Measurements from ENCODE around the gene FAM222A. TPM values are rescaled to one million over a fixed set of nuclear protein-coding genes. Genes with fewer than 3 reads are reported as not detected.

Gene FAM222A
- total RNA-seq, 1 donor from 2014 or later: 1.8 TPM

GRCh38 chr12:109710747-109711595 lies 2.7 kb upstream of the FAM222A start:
- ATAC-seq (peak; percentile 2), DNase-seq (ENCODE audit: low spot score) (no peak)

GRCh38 chr12:109711596-109712461 lies 1.8 kb upstream of the FAM222A start:
- no peak for DNase-seq (ENCODE audit: low spot score)
- ATAC-seq: no peak

GRCh38 chr12:109714141-109714912 lies 702 bp downstream of the FAM222A start:
- peak; percentile 46 for ATAC-seq

GRCh38 chr12:109714913-109715244 lies 1.3 kb downstream of the FAM222A start:
- no peak for ATAC-seq
- no peak for DNase-seq (ENCODE audit: low spot score)

More at GRCh38 chr12:109714141-109714912, 702 bp downstream of the FAM222A start:
- DNase-seq (ENCODE audit: low spot score): peak; percentile 77

- DNase-seq (ENCODE audit: low spot score) (no peak), ATAC-seq (no peak)
These were observed 1.9 kb downstream of the FAM222A start for GRCh38 chr12:109715310-109716091.

GRCh38 chr12:109716092-109716479 lies 2.5 kb downstream of the FAM222A start:
- DNase-seq (ENCODE audit: low spot score) (no peak), ATAC-seq (no peak)

- peak; percentile 38 for ATAC-seq
- DNase-seq (ENCODE audit: low spot score): peak; percentile 77
These were observed 3.1 kb downstream of the FAM222A start for GRCh38 chr12:109716512-109717389.

GRCh38 chr12:109717390-109718357 lies 4.0 kb downstream of the FAM222A start:
- ATAC-seq: no peak
- DNase-seq (ENCODE audit: low spot score): no peak

- DNase-seq (ENCODE audit: low spot score) (no peak), ATAC-seq (no peak)
These were observed 4.8 kb downstream of the FAM222A start for GRCh38 chr12:109718390-109718789.

- DNase-seq (ENCODE audit: low spot score): no peak
- no peak for ATAC-seq
These were observed 5.7 kb downstream of the FAM222A start for GRCh38 chr12:109719123-109720022.

- ATAC-seq: peak; percentile 16
- DNase-seq (ENCODE audit: low spot score): peak; percentile 63
These were observed 6.7 kb downstream of the FAM222A start for GRCh38 chr12:109720152-109720856.

GRCh38 chr12:109720857-109721189 lies 7.2 kb downstream of the FAM222A start:
- DNase-seq (ENCODE audit: low spot score): no peak
- ATAC-seq: no peak

GRCh38 chr12:109721276-109721675 lies 7.7 kb downstream of the FAM222A start:
- peak; percentile 65 for ATAC-seq
- DNase-seq (ENCODE audit: low spot score): peak; percentile 89

- DNase-seq (ENCODE audit: low spot score): peak; percentile 69
These were observed 8.5 kb downstream of the FAM222A start for GRCh38 chr12:109722022-109722720.

GRCh38 chr12:109722721-109723094 lies 9.1 kb downstream of the FAM222A start:
- DNase-seq (ENCODE audit: low spot score) (no peak), ATAC-seq (no peak)

More at GRCh38 chr12:109722022-109722720, 8.5 kb downstream of the FAM222A start:
- ATAC-seq: peak; percentile 57

GRCh38 chr12:109723311-109723881 lies 9.8 kb downstream of the FAM222A start:
- peak; percentile 92 for DNase-seq (ENCODE audit: low spot score)

More at GRCh38 chr12:109723311-109723881, 9.8 kb downstream of the FAM222A start:
- ATAC-seq: peak; percentile 75

Data from left lobe of liver (tissue), 2 donors.